OCI-M2 (cell line): ENCODE data around the gene ASS1.

ENCODE experiments used
- DNase-seq: peaks from one replicate; lab custom pipeline; 2025; ENCODE audit not compliant: unreplicated experiment; lab: John Stamatoyannopoulos, UW

The ASS1 gene

GRCh38 chr9:130452835-130453234 lies 8.1 kb downstream of the ASS1 start:
- DNase-seq = no peak

- DNase-seq = no peak
Observed at GRCh38 chr9:130453487-130453886, 8.7 kb downstream of the ASS1 start.

DNA sequence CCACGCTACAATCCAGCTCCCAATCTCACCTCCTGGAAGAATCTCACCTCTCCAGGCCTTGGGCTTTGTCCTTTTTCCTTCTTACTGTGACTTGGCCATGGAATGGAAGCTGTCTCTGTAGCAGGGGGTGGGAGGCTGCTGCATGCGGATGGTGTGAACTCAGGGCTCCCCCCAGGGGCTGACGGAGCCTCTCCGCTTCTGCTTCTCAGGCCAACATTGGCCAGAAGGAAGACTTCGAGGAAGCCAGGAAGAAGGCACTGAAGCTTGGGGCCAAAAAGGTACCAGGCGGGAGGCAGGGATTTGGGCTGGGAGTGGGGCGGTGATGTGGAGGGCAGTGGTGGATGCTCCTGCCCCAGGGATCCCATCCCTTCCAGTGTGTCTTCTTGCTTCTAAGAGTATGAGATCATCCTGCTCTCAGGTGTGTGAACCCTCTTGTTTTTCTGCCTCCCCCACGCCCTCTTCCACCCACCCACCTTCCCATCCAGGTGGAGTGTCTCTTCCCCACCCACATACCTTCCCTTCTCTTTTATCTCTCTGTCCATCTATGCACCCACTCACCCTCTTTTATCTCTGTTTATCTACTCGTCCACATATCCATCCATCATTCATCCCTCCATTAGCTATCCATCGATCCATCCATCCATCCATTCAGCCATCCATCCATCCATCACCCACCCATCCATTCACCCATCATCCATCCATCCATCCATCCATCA lies 9.5 kb downstream of the ASS1 start:
- no peak for DNase-seq

GRCh38 chr9:130454812-130455325 lies 10.1 kb downstream of the ASS1 start:
- DNase-seq = no peak

GRCh38 chr9:130458027-130458803 lies 13.5 kb downstream of the ASS1 start:
- DNase-seq = no peak

DNA sequence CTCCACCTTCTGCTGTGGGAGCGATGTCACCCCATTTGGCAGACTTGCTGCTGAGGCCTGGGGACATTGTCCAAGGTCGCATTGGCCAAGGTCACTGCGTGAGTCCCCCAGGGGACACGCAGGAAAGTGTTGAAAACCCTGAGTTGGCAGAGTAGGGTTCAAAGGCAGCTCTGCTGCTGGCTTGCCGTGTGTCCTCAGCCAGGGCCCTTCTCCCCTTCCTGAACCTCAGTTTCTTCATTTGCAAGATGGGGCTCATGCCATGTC lies 14.0 kb downstream of the ASS1 start:
- DNase-seq = no peak

DNA sequence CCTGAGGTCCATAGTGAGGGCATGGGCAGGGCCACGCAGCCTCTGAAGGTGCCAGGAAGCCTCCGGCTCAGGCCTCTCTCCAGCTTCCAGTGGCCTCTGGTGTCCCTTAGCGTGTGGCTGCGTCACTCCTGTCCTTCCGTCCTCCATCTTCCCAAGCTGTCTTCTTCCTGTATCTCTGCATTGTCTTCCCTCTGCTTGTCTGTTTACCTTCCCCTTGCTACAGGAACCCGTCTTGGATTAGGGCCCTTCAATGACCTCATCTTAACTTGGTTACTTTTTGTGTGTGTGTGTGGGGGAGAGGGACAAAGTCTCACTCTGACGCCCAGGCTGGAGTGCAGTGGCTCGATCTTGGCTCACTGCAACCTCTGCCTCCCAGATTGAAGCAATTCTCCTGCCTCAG lies 14.4 kb downstream of the ASS1 start:
- DNase-seq = no peak

GRCh38 chr9:130459941-130460669 lies 15.3 kb downstream of the ASS1 start:
- DNase-seq = no peak

- no peak for DNase-seq
Observed at GRCh38 chr9:130461218-130461630, 16.5 kb downstream of the ASS1 start.

GRCh38 chr9:130461731-130462130 lies 17.0 kb downstream of the ASS1 start:
- DNase-seq = no peak

DNA sequence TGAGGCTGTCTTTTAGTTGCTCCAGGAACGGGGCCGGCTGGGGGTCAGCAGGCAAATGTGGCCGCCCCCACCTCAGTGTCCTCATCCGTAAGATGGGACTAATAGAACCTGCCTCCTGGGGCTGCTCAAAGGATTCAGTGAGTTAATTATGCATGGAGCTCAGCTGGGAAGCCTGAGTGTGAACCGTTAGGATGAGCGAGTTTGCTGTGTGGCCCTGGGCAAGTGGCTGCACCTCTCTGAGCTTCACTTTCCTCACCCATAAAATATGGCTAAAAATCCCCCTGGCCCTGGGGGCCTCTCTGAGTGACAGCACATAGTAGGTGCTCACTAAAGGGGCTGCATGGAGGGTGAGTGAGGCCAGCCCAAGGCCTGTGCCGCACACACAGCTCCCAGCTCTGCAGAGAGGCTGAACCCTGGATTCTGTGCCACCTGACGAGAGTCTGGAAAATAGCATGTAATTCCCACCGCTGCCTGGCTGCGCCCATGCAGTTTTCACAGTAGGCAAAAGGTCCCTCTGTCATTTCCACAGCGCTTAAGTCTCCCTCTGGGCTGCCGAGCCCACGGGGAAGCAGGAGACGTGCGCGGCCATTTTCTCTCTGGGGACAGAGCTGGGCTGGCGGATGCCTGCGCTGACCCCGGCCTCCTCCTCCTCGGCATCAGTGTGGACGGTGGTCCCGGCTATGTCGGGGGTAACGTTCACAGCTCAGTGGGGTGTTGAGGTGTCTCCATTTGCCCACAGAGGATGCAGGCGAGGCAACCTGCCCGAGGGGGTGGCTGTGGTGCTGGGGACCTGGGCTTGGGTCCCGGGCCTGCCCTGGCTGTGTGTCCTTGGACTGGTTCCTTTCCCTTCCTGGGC lies 18.2 kb downstream of the ASS1 start:
- no peak for DNase-seq

- DNase-seq = no peak
Observed at GRCh38 chr9:130463763-130464745, 19.3 kb downstream of the ASS1 start.

DNA sequence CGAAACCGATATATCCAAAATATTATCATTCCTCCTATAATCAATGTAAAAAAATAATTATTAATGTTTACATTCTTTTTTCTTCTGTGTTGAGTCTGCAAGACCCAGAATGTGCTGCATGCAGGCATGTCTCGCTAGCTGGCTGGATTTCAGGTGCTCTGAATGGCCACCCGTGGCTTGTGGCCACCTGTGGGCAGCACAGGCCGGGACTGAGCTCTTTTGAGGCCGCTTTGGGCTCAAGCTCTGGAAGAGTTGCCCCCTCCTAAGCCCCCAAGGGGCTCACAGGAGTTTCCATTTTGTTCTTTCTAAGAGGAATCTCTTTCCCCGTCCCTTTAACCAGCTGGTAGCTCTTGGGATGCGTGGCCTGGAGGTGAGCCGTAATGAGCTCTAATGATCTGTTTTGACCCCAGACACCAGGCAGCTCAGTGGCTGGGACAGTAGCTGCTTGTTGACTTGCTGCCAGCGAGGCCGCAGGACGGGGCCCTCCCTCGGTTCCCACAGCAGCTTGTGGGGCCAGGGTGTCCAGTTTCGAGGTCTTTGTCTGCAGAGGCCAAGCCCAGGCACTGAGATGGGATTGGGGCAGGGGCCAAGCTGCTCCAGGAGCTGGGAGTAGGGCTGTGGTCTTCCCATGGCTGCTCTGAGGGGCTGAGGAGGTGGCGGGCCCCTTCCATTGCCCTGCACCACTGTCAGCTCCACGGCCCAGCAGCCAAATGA lies 20.8 kb downstream of the ASS1 start:
- no peak for DNase-seq

DNA sequence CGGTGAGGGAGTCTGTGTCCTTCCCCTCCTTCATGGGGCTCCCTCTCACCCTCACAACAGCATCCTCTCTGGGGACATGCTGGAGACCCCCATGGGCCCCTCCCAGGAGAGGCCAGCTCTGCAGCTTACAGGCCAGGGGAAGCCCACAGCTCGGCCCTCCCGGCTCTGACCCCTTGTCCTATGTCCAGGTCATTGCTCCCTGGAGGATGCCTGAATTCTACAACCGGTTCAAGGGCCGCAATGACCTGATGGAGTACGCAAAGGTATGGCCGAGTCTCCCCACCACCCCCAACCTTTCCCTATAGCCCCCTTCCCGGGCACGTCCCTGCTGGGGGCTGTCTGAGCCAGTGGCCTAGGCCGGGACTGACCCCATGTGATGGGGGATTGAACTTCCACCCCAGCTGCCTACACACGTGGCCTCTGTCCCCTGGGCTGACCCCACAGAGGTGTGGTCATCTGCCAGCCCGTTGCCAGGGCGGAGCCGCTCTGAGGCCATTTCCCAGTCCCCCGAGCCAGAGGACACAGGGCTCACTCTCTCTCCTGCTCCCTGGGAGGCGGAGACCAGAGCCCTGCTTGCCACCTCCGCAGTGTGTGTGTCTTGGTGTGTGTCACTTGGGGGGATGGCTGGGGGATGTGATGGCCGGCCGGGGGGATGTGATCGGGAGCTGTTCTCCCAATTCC lies 21.9 kb downstream of the ASS1 start:
- no peak for DNase-seq

- DNase-seq = no peak
Observed at GRCh38 chr9:130467316-130467715, 22.6 kb downstream of the ASS1 start.

DNA sequence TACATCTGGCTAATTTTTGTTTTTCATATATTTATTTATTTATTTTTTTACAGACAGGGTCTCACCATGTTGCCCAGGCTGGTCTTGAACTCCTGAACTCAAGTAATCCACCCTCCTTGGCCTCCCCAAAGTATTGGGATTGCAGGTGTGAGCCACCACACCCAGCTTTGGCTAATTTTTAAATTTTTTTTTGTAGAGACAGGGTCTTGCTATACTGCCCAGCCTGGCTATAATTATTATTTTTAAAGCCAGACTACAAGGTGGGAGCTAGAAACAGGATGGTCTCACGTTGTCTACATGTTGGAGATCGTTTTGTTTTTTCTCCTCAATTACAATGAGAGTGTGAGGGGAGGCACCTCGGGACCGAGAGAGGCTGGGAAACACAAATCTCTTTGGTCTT lies 23.8 kb downstream of the ASS1 start:
- no peak for DNase-seq

DNA sequence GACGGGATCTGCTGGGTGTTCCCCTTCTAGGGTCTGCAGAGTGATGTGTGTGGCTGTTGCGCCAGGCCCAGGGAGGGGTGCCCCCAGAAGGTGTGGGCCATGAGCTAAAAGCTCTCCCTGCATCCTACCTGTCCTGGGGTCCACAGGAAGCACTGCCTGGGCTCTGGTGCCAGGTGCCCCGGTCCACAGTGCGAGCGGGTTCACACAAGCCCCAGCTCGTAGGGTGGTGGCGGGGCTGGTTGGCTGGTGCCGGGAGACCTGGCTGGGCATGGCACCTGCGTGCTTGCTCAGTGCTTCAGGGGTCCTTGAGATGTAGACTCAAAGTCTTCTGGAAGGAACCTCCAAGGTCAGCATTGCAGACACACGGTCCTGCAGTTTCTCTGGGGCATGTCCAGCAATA lies 25.5 kb downstream of the ASS1 start:
- no peak for DNase-seq

GRCh38 chr9:130470950-130471349 lies 26.2 kb downstream of the ASS1 start:
- no peak for DNase-seq
